Spinal cord (tissue), 10 donors: ENCODE results near the gene NCKAP5. TPM values are rescaled to one million over a fixed set of nuclear protein-coding genes. Genes with fewer than 3 reads are reported as not detected.

Experiments
- DNase-seq, 6 donors: peaks; one replicate each; pipeline versions ENCODE4 v3.0.0 to v3.0.0-alpha.2; 2013 to 2015; ENCODE audit warnings: low spot score in 6 of 6, low read depth in 4 of 6
- H3K27ac ChIP-seq: one replicate; pipeline ENCODE4 v1.5.1; 2013; ENCODE audit warnings: low read depth, low read length, control low read depth
- H3K27me3 ChIP-seq: one replicate; pipeline ENCODE4 v1.6.1; 2013; ENCODE audit warnings: low read length; ENCODE audit not compliant: control insufficient read depth, insufficient read depth
- H3K36me3 ChIP-seq: one replicate; pipeline ENCODE4 v1.6.1; 2013; ENCODE audit warnings: low read length; ENCODE audit not compliant: control insufficient read depth, insufficient read depth
- H3K4me1 ChIP-seq: one replicate; pipeline ENCODE4 v1.6.1; 2013; ENCODE audit warnings: low read length; ENCODE audit not compliant: control insufficient read depth, insufficient read depth
- H3K4me3 ChIP-seq: one replicate; pipeline ENCODE4 v1.5.1; 2013; ENCODE audit warnings: low read depth, low read length, control low read depth
- H3K9me3 ChIP-seq: one replicate; pipeline ENCODE4 v1.6.1; 2013; ENCODE audit warnings: low read length; ENCODE audit not compliant: control insufficient read depth, insufficient read depth
- WGBS: methylation state at CpG from one replicate; pipeline ENCODE4 v1.1.5; 2013; ENCODE audit warnings: missing lambda C conversion rate; ENCODE audit not compliant: insufficient coverage; 5-methylcytosine and 5-hydroxymethylcytosine counted together
- polyA plus RNA-seq, 2 donors: library from polyadenylated mRNA; unstranded; fragments of 120-200 nt; gene quantifications; one replicate each; pipeline ENCODE4 v1.2.1, GENCODE V29; 2013; ENCODE audit not compliant: insufficient read length in 2 of 2
- total RNA-seq, 2 donors: library from RNA; depleted of rRNA in 1 of 2; stranded (reverse); fragments of 120-200 nt in 1 of 2; fragments of >200 nt in 1 of 2; gene quantifications; one replicate each; pipeline versions ENCODE4 v1.2.3 to v1.2.4, GENCODE V29; 2013 to 2014
- donor health status: healthy.

Gene NCKAP5
- total and polyA plus RNA-seq, 4 donors: 8.9 to 17.7 (median 11.6) TPM

- Histone ChIP-seq H3K36me3 (no peaks in the 10 kb centered on the region), H3K27me3 (no peaks in the 10 kb centered on the region), H3K4me1 (no peaks in the 10 kb centered on the region), H3K4me3 (no peak overlapping the region), H3K27ac (no peak overlapping the region), H3K9me3 (no peaks in the 10 kb centered on the region)
- DNase-seq: no peak
- 80% methylated on average over 1 of the region's 7 CpGs for WGBS
Observed at GRCh38 chr2:132904142-132904842, 664.0 kb downstream of the NCKAP5 start.

- no peaks in the 10 kb centered on the region for H3K4me1 ChIP-seq
- peaks cover 2% of the 10 kb centered on the region for H3K9me3 ChIP-seq
- H3K27ac ChIP-seq: no peak overlapping the region
- no peaks in the 10 kb centered on the region for H3K36me3 ChIP-seq
- H3K4me3 ChIP-seq: no peak overlapping the region
- 25% methylated on average over 2 of the region's 4 CpGs for WGBS
- no peak for DNase-seq
- H3K27me3 ChIP-seq: no peaks in the 10 kb centered on the region
Observed at GRCh38 chr2:132902626-132903025, 665.6 kb downstream of the NCKAP5 start.

- Histone ChIP-seq H3K9me3 (peaks cover 2% of the 10 kb centered on the region), H3K27ac (no peak overlapping the region), H3K4me3 (no peak overlapping the region), H3K4me1 (no peaks in the 10 kb centered on the region), H3K27me3 (no peaks in the 10 kb centered on the region), H3K36me3 (no peaks in the 10 kb centered on the region)
- DNase-seq: no peak
Observed at GRCh38 chr2:132901661-132902060, 666.6 kb downstream of the NCKAP5 start.

GRCh38 chr2:132897111-132897510, 671.2 kb downstream of the NCKAP5 start:
- Histone ChIP-seq H3K36me3 (no peaks in the 10 kb centered on the region), H3K4me3 (no peak overlapping the region), H3K27me3 (no peaks in the 10 kb centered on the region), H3K9me3 (peaks cover 2% of the 10 kb centered on the region), H3K27ac (no peak overlapping the region), H3K4me1 (no peaks in the 10 kb centered on the region)
- no CpG with 5 or more reads among the region's 2 CpGs for WGBS
- peak in 2 of 6 donors; percentile 47 to 87 for DNase-seq

GRCh38 chr2:132896073-132896472, 672.2 kb downstream of the NCKAP5 start:
- H3K36me3 ChIP-seq: no peaks in the 10 kb centered on the region
- no peaks in the 10 kb centered on the region for H3K4me1 ChIP-seq
- no peak overlapping the region for H3K4me3 ChIP-seq
- H3K9me3 ChIP-seq: peaks cover 2% of the 10 kb centered on the region
- H3K27me3 ChIP-seq: no peaks in the 10 kb centered on the region
- no peak overlapping the region for H3K27ac ChIP-seq
- DNase-seq: no peak
- WGBS: no CpG with 5 or more reads among the region's 7 CpGs

- DNase-seq: no peak
- H3K27ac ChIP-seq: no peak overlapping the region
- no peaks in the 10 kb centered on the region for H3K27me3 ChIP-seq
- H3K9me3 ChIP-seq: no peaks in the 10 kb centered on the region
- H3K4me1 ChIP-seq: no peaks in the 10 kb centered on the region
- no peaks in the 10 kb centered on the region for H3K36me3 ChIP-seq
- WGBS: 92% methylated on average over 5 of the region's 5 CpGs
- H3K4me3 ChIP-seq: no peak overlapping the region
Observed at GRCh38 chr2:132891498-132891897, 676.8 kb downstream of the NCKAP5 start.

GRCh38 chr2:132886574-132886973, 681.7 kb downstream of the NCKAP5 start:
- WGBS: no CpG with 5 or more reads among the region's 2 CpGs
- H3K27me3 ChIP-seq: no peaks in the 10 kb centered on the region
- H3K9me3 ChIP-seq: no peaks in the 10 kb centered on the region
- H3K27ac ChIP-seq: no peak overlapping the region
- H3K4me3 ChIP-seq: no peak overlapping the region
- DNase-seq: no peak
- no peaks in the 10 kb centered on the region for H3K4me1 ChIP-seq
- no peaks in the 10 kb centered on the region for H3K36me3 ChIP-seq

GRCh38 chr2:132884705-132885104, 683.6 kb downstream of the NCKAP5 start:
- 50% methylated on average over 2 of the region's 6 CpGs for WGBS
- no peaks in the 10 kb centered on the region for H3K36me3 ChIP-seq
- no peaks in the 10 kb centered on the region for H3K4me1 ChIP-seq
- peak in 1 of 6 donors; percentile 74 for DNase-seq
- H3K4me3 ChIP-seq: no peak overlapping the region
- H3K9me3 ChIP-seq: no peaks in the 10 kb centered on the region
- H3K27me3 ChIP-seq: no peaks in the 10 kb centered on the region
- H3K27ac ChIP-seq: no peak overlapping the region

GRCh38 chr2:132884292-132884691, 684.0 kb downstream of the NCKAP5 start:
- Histone ChIP-seq H3K36me3 (no peaks in the 10 kb centered on the region), H3K27ac (no peak overlapping the region), H3K9me3 (no peaks in the 10 kb centered on the region), H3K4me3 (no peak overlapping the region), H3K4me1 (no peaks in the 10 kb centered on the region), H3K27me3 (no peaks in the 10 kb centered on the region)
- DNase-seq: no peak
- WGBS: 75% methylated on average over 1 of the region's 4 CpGs

- Histone ChIP-seq H3K36me3 (no peaks in the 10 kb centered on the region), H3K27ac (no peak overlapping the region), H3K4me3 (no peak overlapping the region), H3K27me3 (no peaks in the 10 kb centered on the region), H3K9me3 (no peaks in the 10 kb centered on the region), H3K4me1 (no peaks in the 10 kb centered on the region)
- WGBS: 82% methylated on average over 3 of the region's 5 CpGs
- no peak for DNase-seq
Observed at GRCh38 chr2:132883430-132883829, 684.8 kb downstream of the NCKAP5 start.
